IMR-90 (cell line): ENCODE results near the gene CXCL12. TPM values are rescaled to one million over a fixed set of nuclear protein-coding genes. Genes with fewer than 3 reads are reported as not detected.

Experiments used
- ATAC-seq: fragments of 200-7000 bp; cut with Tn5 transposase; 2 replicates; pipeline ENCODE4 v1.9.1; 2020; ENCODE audit warnings: low read depth, mild to moderate bottlenecking, moderate library complexity
- BruUV-seq: library from RNA; stranded (reverse); fragments of 400-500 nt; replicated peaks from 2 replicates; lab custom pipeline; 2021; lab: Mats Ljungman, UMichigan
- CTCF ChIA-PET: fragments of 300-600 bp; formaldehyde crosslinking; extraction: SDS; loops from one replicate; lab custom pipeline; 2021; ENCODE audit warnings: antibody characterized with exemption; lab: Yijun Ruan, JAX
- POLR2A ChIA-PET: fragments of 300-600 bp; sonication (Branson Sonifier 250); formaldehyde crosslinking; loops from one replicate; lab custom pipeline; 2022; ENCODE audit warnings: antibody characterized with exemption; ENCODE audit not compliant: unreplicated experiment; lab: Charles Lee
- DNase-seq: peaks from one replicate; pipeline ENCODE4 v3.0.0; 2013
- H2AFZ ChIP-seq: replicated peaks from 2 replicates; pipeline ENCODE3; 2013; ENCODE audit warnings: low read length, mild to moderate bottlenecking; ENCODE audit not compliant: poor library complexity
- H2AK5ac ChIP-seq: 2 replicates; pipeline ENCODE4 v1.6.1; 2013; ENCODE audit warnings: low read depth, low read length, inconsistent platforms
- H2AK9ac ChIP-seq: replicated peaks from 2 replicates; pipeline ENCODE3; 2013; ENCODE audit warnings: mild to moderate bottlenecking, low read depth, low read length, moderate library complexity; ENCODE audit not compliant: poor library complexity
- H2BK120ac ChIP-seq: 2 replicates; pipeline ENCODE4 v1.6.1; 2013; ENCODE audit warnings: low read depth, low read length, inconsistent platforms
- H2BK15ac ChIP-seq: 3 replicates; pipeline ENCODE4 v1.6.1; 2013; ENCODE audit warnings: low read depth, low read length, inconsistent platforms
- H2BK20ac ChIP-seq: 2 replicates; pipeline ENCODE4 v1.6.1; 2013; ENCODE audit warnings: low read depth, mild to moderate bottlenecking, inconsistent platforms, low read length, moderate library complexity
- H2BK5ac ChIP-seq: 2 replicates; pipeline ENCODE4 v1.6.1; 2013; ENCODE audit warnings: mild to moderate bottlenecking, low read depth, low read length, inconsistent platforms; ENCODE audit not compliant: poor library complexity, severe bottlenecking
- H3K14ac ChIP-seq: replicated peaks from 2 replicates; pipeline ENCODE4 v1.6.1; 2013; ENCODE audit warnings: low read depth, low read length, inconsistent platforms
- H3K18ac ChIP-seq: 2 replicates; pipeline ENCODE4 v1.6.1; 2013; ENCODE audit warnings: low read depth, low read length, control low read depth
- H3K23ac ChIP-seq: 2 replicates; pipeline ENCODE4 v1.6.1; 2013; ENCODE audit warnings: low read depth, low read length, inconsistent platforms
- H3K27ac ChIP-seq: 2 replicates; pipeline ENCODE4 v1.5.1; 2013; ENCODE audit warnings: mild to moderate bottlenecking, control low read depth, low read length; ENCODE audit not compliant: insufficient read depth
- H3K27me3 ChIP-seq: 2 replicates; pipeline ENCODE4 v1.6.1; 2013; ENCODE audit warnings: low read length; ENCODE audit not compliant: control insufficient read depth, insufficient read depth
- H3K36me3 ChIP-seq: 2 replicates; pipeline ENCODE4 v1.6.1; 2013; ENCODE audit warnings: low read length, mixed read lengths; ENCODE audit not compliant: control insufficient read depth, insufficient read depth
- H3K4ac ChIP-seq: 2 replicates; pipeline ENCODE4 v1.6.1; 2013; ENCODE audit warnings: low read depth, low read length, inconsistent platforms
- H3K4me1 ChIP-seq: 2 replicates; pipeline ENCODE4 v1.6.1; 2013; ENCODE audit warnings: low read length, mixed read lengths; ENCODE audit not compliant: control insufficient read depth, insufficient read depth
- H3K4me2 ChIP-seq: 2 replicates; pipeline ENCODE4 v1.6.1; 2013; ENCODE audit warnings: low read depth, mild to moderate bottlenecking, control low read depth, low read length, moderate library complexity
- H3K4me3 ChIP-seq: 2 replicates; pipeline ENCODE4 v1.5.1; 2013; ENCODE audit warnings: low read depth, mild to moderate bottlenecking, control low read depth, low read length, moderate library complexity; ENCODE audit not compliant: insufficient read depth
- H3K56ac ChIP-seq: 2 replicates; pipeline ENCODE4 v1.6.1; 2013; ENCODE audit warnings: low read length, inconsistent platforms; ENCODE audit not compliant: insufficient read depth; ENCODE audit errors: extremely low read depth
- H3K79me1 ChIP-seq, 2 experiments: 2 replicates each; pipeline ENCODE4 v1.6.1; 2013; ENCODE audit warnings: low read length in 2 of 2, inconsistent platforms in 1 of 2, low read depth in 1 of 2
- H3K9ac ChIP-seq: 2 replicates; pipeline ENCODE4 v1.6.1; 2013; ENCODE audit warnings: low read depth, low read length, control low read depth
- H3K9me1 ChIP-seq: 2 replicates; pipeline ENCODE4 v1.6.1; 2013; ENCODE audit warnings: low read length, inconsistent platforms; ENCODE audit not compliant: insufficient read depth
- H3K9me3 ChIP-seq: 2 replicates; pipeline ENCODE4 v1.6.1; 2013; ENCODE audit warnings: low read length; ENCODE audit not compliant: control insufficient read depth, insufficient read depth
- H4K20me1 ChIP-seq: 2 replicates; pipeline ENCODE4 v1.6.1; 2013; ENCODE audit warnings: low read length, inconsistent platforms; ENCODE audit not compliant: insufficient read depth
- H4K5ac ChIP-seq: 2 replicates; pipeline ENCODE4 v1.6.1; 2013; ENCODE audit warnings: mild to moderate bottlenecking, low read depth, low read length, control low read depth
- H4K8ac ChIP-seq, 2 experiments: 2 replicates each; pipeline ENCODE4 v1.6.1; 2013; ENCODE audit warnings: low read depth in 2 of 2, low read length in 2 of 2, control low read depth in 1 of 2, inconsistent platforms in 1 of 2
- H4K91ac ChIP-seq: 2 replicates; pipeline ENCODE4 v1.6.1; 2013; ENCODE audit warnings: low read depth, low read length, inconsistent platforms; ENCODE audit not compliant: insufficient read depth
- MAZ ChIP-seq: IDR thresholded peaks from 2 replicates; pipeline ENCODE4 v1.6.1; 2012; ENCODE audit warnings: low read depth, mild to moderate bottlenecking, low read length, improper control_type of control experiment, moderate library complexity, borderline replicate concordance
- WGBS, 2 experiments: methylation state at CpG; one replicate each; pipeline versions ENCODE4 v1.1.5 to v1.1.7; 2013; ENCODE audit warnings: missing lambda C conversion rate in 2 of 2; ENCODE audit not compliant: insufficient read length in 1 of 2; ENCODE audit errors: extremely low coverage in 2 of 2; 5-methylcytosine and 5-hydroxymethylcytosine counted together
- dilution Hi-C: fragments of 300-500 bp; cut with HindIII; formaldehyde crosslinking; loops from one replicate; pipeline ENCODE4 v1.14.3; 2018; ENCODE audit warnings: low sequenced_read_pairs; ENCODE audit not compliant: unreplicated experiment
- in situ Hi-C: fragments of 300-500 bp; cut with MboI; formaldehyde crosslinking; loops from 3 replicates; pipeline ENCODE4 v1.14.3; 2019; ENCODE audit warnings: low sequenced_read_pairs, inconsistent platforms, mixed read lengths
- intact Hi-C: fragments of 100-400 bp; cut with micrococcal nuclease; formaldehyde crosslinking; loops from 2 replicates; pipeline ENCODE4 v1.10.0; 2022
- polyA plus RNA-seq, 3 experiments: library from polyadenylated mRNA; depleted of rRNA; stranded (reverse); fragments of >200 nt; gene quantifications; 2 replicates each; pipeline ENCODE4 v1.2.3, GENCODE V29; 2012; ENCODE audit warnings: low replicate concordance in 1 of 3
- total RNA-seq: library from RNA; depleted of rRNA; stranded (reverse); fragments of >200 nt; gene quantifications from 2 replicates; pipeline ENCODE4 v1.2.3, GENCODE V29; 2012
- TF ChIP-seq, protein P1 (sequence below): fragments of 150-350 bp; IDR thresholded peaks from 2 replicates; pipeline ENCODE4 v1.6.1; 2017; ENCODE audit warnings: mild to moderate bottlenecking, antibody characterized with exemption, low read length, low read depth
- TF ChIP-seq, protein P2 (sequence below): conservative IDR thresholded peaks from 2 replicates; pipeline ENCODE4 v1.5.1; 2012; ENCODE audit warnings: mild to moderate bottlenecking, low read depth, low read length, improper control_type of control experiment

Gene CXCL12
- total and polyA plus RNA-seq, 2 of the 4 experiments (the other 2 are of a cell fraction): 15.8 to 80.7 TPM

- no peak overlapping the region for H3K4me3 ChIP-seq
- in situ Hi-C loops (no loop called here), intact Hi-C loops (loop anchor here (1.0 to 10.0 kb wide), 8 partner anchors 75 to 715 kb away; no protein-coding TSS in a partner anchor), dilution Hi-C loops (no loop called here)
- no peak overlapping the region for H2BK20ac ChIP-seq
- DNase-seq (no peak), ATAC-seq (no peak)
- H3K36me3 ChIP-seq: no peaks in the 10 kb centered on the region
- TF ChIP-seq, protein P1, sequence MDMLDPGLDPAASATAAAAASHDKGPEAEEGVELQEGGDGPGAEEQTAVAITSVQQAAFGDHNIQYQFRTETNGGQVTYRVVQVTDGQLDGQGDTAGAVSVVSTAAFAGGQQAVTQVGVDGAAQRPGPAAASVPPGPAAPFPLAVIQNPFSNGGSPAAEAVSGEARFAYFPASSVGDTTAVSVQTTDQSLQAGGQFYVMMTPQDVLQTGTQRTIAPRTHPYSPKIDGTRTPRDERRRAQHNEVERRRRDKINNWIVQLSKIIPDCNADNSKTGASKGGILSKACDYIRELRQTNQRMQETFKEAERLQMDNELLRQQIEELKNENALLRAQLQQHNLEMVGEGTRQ: no peak
- no peak for TF ChIP-seq MAZ
- TF ChIP-seq, protein P2, sequence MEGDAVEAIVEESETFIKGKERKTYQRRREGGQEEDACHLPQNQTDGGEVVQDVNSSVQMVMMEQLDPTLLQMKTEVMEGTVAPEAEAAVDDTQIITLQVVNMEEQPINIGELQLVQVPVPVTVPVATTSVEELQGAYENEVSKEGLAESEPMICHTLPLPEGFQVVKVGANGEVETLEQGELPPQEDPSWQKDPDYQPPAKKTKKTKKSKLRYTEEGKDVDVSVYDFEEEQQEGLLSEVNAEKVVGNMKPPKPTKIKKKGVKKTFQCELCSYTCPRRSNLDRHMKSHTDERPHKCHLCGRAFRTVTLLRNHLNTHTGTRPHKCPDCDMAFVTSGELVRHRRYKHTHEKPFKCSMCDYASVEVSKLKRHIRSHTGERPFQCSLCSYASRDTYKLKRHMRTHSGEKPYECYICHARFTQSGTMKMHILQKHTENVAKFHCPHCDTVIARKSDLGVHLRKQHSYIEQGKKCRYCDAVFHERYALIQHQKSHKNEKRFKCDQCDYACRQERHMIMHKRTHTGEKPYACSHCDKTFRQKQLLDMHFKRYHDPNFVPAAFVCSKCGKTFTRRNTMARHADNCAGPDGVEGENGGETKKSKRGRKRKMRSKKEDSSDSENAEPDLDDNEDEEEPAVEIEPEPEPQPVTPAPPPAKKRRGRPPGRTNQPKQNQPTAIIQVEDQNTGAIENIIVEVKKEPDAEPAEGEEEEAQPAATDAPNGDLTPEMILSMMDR: no peak
- no peak overlapping the region for H2AK5ac ChIP-seq
- H3K79me1 ChIP-seq: peaks cover 4 to 11% of the 10 kb centered on the region in 2 experiments; a peak in 2 of 4 replicates
- CTCF ChIA-PET: interaction anchor here (0.9 to 1.3 kb wide), 7 partner anchors 9 to 703 kb away, joined by 3 to 5 read pairs (median 4); no protein-coding TSS in a partner anchor
- no peak overlapping the region for H3K56ac ChIP-seq
- peak overlapping the region; percentile 19 for H2AFZ ChIP-seq
- peaks cover 3% of the 10 kb centered on the region; the same call in 1 of the 2 replicates for H3K4me1 ChIP-seq
- no peak overlapping the region for H3K23ac ChIP-seq
- no peak overlapping the region for H3K27ac ChIP-seq
- H4K8ac ChIP-seq: no peak overlapping the region
- H2BK120ac ChIP-seq: no peak overlapping the region
- H3K4ac ChIP-seq: no peak overlapping the region
- H3K14ac ChIP-seq: no peak overlapping the region
- H3K4me2 ChIP-seq: no peak overlapping the region
- no peak overlapping the region for H4K91ac ChIP-seq
- no peak overlapping the region for H2BK5ac ChIP-seq
- no peak overlapping the region for H3K9ac ChIP-seq
- H4K20me1 ChIP-seq: no peaks in the 10 kb centered on the region
- H3K9me3 ChIP-seq: no peaks in the 10 kb centered on the region
- WGBS, 2 experiments: 73% methylated on average over 7 of the region's 50 CpGs; no CpG with 5 or more reads in 1 of the 2 experiments
- no peak overlapping the region for H4K5ac ChIP-seq
- peaks cover under 1% of the 10 kb centered on the region; the same call in 1 of the 2 replicates for H3K27me3 ChIP-seq
- no peaks in the 10 kb centered on the region for H3K9me1 ChIP-seq
- H2AK9ac ChIP-seq: peak overlapping the region; percentile 33
- no TSS peak for BruUV-seq
- POLR2A ChIA-PET: interaction anchor here (0.7 kb wide), 1 partner anchor 318 kb away, joined by 3 read pairs; no protein-coding TSS in a partner anchor
- no peak overlapping the region for H2BK15ac ChIP-seq
- H3K18ac ChIP-seq: no peak overlapping the region
Measured at GRCh38 chr10:44385696-44386441, 972 bp upstream of the CXCL12 start.
